Measurements from ENCODE around the gene FREM1.

DNA sequence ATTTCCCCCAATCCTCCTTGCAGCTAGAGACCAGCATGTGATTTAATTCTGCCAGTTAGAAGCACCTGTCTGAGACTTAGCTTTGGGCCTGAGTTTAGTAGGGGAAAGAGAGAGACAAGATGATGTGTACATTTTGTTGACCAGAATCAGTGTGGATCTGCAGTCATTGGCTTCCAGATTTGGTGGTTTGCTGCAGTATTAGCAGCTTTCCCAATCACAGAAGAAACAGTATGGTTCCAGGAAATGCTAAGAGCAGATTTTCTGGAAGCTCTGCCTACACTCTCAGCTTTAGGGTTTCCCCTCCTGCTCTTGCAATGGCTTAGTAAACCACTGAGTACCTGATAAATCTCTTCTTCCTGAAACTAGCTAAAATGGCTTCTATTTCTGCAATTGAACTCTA, 48.8 kb upstream of the FREM1 start:
- TF ChIP-seq, protein P1, sequence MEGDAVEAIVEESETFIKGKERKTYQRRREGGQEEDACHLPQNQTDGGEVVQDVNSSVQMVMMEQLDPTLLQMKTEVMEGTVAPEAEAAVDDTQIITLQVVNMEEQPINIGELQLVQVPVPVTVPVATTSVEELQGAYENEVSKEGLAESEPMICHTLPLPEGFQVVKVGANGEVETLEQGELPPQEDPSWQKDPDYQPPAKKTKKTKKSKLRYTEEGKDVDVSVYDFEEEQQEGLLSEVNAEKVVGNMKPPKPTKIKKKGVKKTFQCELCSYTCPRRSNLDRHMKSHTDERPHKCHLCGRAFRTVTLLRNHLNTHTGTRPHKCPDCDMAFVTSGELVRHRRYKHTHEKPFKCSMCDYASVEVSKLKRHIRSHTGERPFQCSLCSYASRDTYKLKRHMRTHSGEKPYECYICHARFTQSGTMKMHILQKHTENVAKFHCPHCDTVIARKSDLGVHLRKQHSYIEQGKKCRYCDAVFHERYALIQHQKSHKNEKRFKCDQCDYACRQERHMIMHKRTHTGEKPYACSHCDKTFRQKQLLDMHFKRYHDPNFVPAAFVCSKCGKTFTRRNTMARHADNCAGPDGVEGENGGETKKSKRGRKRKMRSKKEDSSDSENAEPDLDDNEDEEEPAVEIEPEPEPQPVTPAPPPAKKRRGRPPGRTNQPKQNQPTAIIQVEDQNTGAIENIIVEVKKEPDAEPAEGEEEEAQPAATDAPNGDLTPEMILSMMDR (IDR thresholded peaks at IDR 0.05; ENCODE audit: insufficient read depth, low read depth, low read length): no peak
- TF ChIP-seq EZH2 (IDR thresholded peaks at IDR 0.05; ENCODE audit: insufficient read depth, low read length): no peak
